HepG2 (cell line): ENCODE results near the gene CTDSP1. TPM values are rescaled to one million over a fixed set of nuclear protein-coding genes. Genes with fewer than 3 reads are reported as not detected.
A peak's percentile ranks its signal among the peaks of the same experiment; 100 is the strongest.

Source experiments
- AGO1 ChIP-seq: fragments of 200-400 bp; formaldehyde crosslinking; IDR thresholded peaks from 2 replicates; pipeline ENCODE4 v1.6.1; 2017; ENCODE audit warnings: mild to moderate bottlenecking, low read depth, low read length, moderate library complexity; ENCODE audit not compliant: poor library complexity, severe bottlenecking
- BRCA1 ChIP-seq: sonication (generic); formaldehyde crosslinking; IDR thresholded peaks from 2 replicates; pipeline ENCODE4 v1.4.0; 2020; ENCODE audit warnings: missing genetic modification reagents
- EZH2 ChIP-seq: conservative IDR thresholded peaks from 2 replicates; pipeline ENCODE4 v1.6.1; 2012; ENCODE audit warnings: mild to moderate bottlenecking, low read depth, low read length, moderate library complexity
- FOSL2 ChIP-seq: sonication (generic); formaldehyde crosslinking; IDR thresholded peaks from 2 replicates; pipeline ENCODE4 v1.4.0; 2020; ENCODE audit warnings: missing genetic modification reagents
- HMG20A ChIP-seq: IDR thresholded peaks from 2 replicates; pipeline ENCODE4 v1.6.1; 2016; ENCODE audit warnings: borderline replicate concordance
- JUND ChIP-seq: sonication (generic); formaldehyde crosslinking; IDR thresholded peaks from 2 replicates; pipeline ENCODE4 v1.8.0; 2022; ENCODE audit warnings: mild to moderate bottlenecking, missing genetic modification reagents
- MTF1 ChIP-seq: sonication (generic); formaldehyde crosslinking; IDR thresholded peaks from 2 replicates; pipeline ENCODE4 v1.5.0; 2020; ENCODE audit warnings: missing genetic modification reagents
- PHF21A ChIP-seq: sonication (generic); formaldehyde crosslinking; IDR thresholded peaks from 2 replicates; pipeline ENCODE4 v1.5.0; 2020; ENCODE audit warnings: mild to moderate bottlenecking, missing genetic modification reagents
- POLR2G ChIP-seq: fragments of 200-400 bp; formaldehyde crosslinking; IDR thresholded peaks from 2 replicates; pipeline ENCODE4 v1.6.1; 2018; ENCODE audit warnings: mild to moderate bottlenecking, low read depth, low read length, moderate library complexity
- ZBTB7A ChIP-seq: sonication (generic); formaldehyde crosslinking; IDR thresholded peaks from 2 replicates; pipeline ENCODE4 v1.8.0; 2022; ENCODE audit warnings: mild to moderate bottlenecking, missing genetic modification reagents
- ZKSCAN1 ChIP-seq: fragments of 150-350 bp; IDR thresholded peaks from 2 replicates; pipeline ENCODE4 v1.6.1; 2014; ENCODE audit warnings: low read length
- ZNF367 ChIP-seq: sonication (generic); formaldehyde crosslinking; IDR thresholded peaks from 2 replicates; pipeline ENCODE4 v1.4.0; 2020; ENCODE audit warnings: missing genetic modification reagents, borderline replicate concordance
- ZNF550 ChIP-seq: sonication (generic); formaldehyde crosslinking; IDR thresholded peaks from 2 replicates; pipeline ENCODE4 v1.4.0; 2020; ENCODE audit warnings: mild to moderate bottlenecking, missing genetic modification reagents, borderline replicate concordance
- ZNF562 ChIP-seq: sonication (generic); formaldehyde crosslinking; IDR thresholded peaks from 2 replicates; pipeline ENCODE4 v1.8.0; 2022; ENCODE audit warnings: missing genetic modification reagents, borderline replicate concordance
- ZNF713 ChIP-seq: sonication (generic); formaldehyde crosslinking; IDR thresholded peaks from 2 replicates; pipeline ENCODE4 v1.4.0; 2020; ENCODE audit warnings: mild to moderate bottlenecking, missing genetic modification reagents
- ZNF775 ChIP-seq: sonication (generic); formaldehyde crosslinking; IDR thresholded peaks from 2 replicates; pipeline ENCODE4 v1.4.0; 2020; ENCODE audit warnings: missing genetic modification reagents, mild to moderate bottlenecking, moderate library complexity, borderline replicate concordance
- ZNF790 ChIP-seq: sonication (generic); formaldehyde crosslinking; IDR thresholded peaks from 2 replicates; pipeline ENCODE4 v1.8.0; 2022; ENCODE audit warnings: missing genetic modification reagents, mild to moderate bottlenecking, borderline replicate concordance
- polyA plus RNA-seq, 8 experiments: library from polyadenylated mRNA; depleted of rRNA in 3 of 8; stranded (reverse) in 7 of 8; unstranded in 1 of 8; fragments of >200 nt; fragmentation: Illumina TruSeq in 4 of 8; extraction: Trizol in 4 of 8; gene quantifications; 2 replicates each; pipeline versions ENCODE4 v1.2.1 to v1.2.3, GENCODE V29; 2011 to 2016; ENCODE audit warnings: low read depth in 4 of 8, missing spikeins in 1 of 8, mixed read lengths in 1 of 8; ENCODE audit not compliant: insufficient read depth in 1 of 8
- total RNA-seq, 5 experiments: library from RNA; depleted of rRNA; stranded (reverse); fragments of >200 nt; fragmentation: Illumina TruSeq; extraction: Trizol; gene quantifications; 2 replicates each; pipeline ENCODE4 v1.2.3, GENCODE V29; 2016; ENCODE audit warnings: low read depth in 1 of 5
- TF ChIP-seq, protein P1 (sequence below): sonication (generic); formaldehyde crosslinking; IDR thresholded peaks from 2 replicates; pipeline ENCODE4 v1.4.0; 2020; ENCODE audit warnings: missing genetic modification reagents
- TF ChIP-seq, protein P2 (sequence below): sonication (generic); formaldehyde crosslinking; IDR thresholded peaks from 2 replicates; pipeline ENCODE4 v1.4.0; 2020; ENCODE audit warnings: missing genetic modification reagents
- TF ChIP-seq, protein P3 (sequence below): sonication (generic); formaldehyde crosslinking; IDR thresholded peaks from 2 replicates; pipeline ENCODE4 v1.5.1; 2020; ENCODE audit warnings: missing genetic modification reagents, mild to moderate bottlenecking, borderline replicate concordance
- TF ChIP-seq, protein P4 (sequence below): sonication (generic); formaldehyde crosslinking; IDR thresholded peaks from 2 replicates; pipeline ENCODE4 v1.5.1; 2020; ENCODE audit warnings: mild to moderate bottlenecking, missing genetic modification reagents

The CTDSP1 gene
- total and polyA plus RNA-seq, 2 of the 13 experiments (the other 11 are each of a cell fraction or from before 2014, with no cell fraction given), result 91.0 to 268 TPM

DNA sequence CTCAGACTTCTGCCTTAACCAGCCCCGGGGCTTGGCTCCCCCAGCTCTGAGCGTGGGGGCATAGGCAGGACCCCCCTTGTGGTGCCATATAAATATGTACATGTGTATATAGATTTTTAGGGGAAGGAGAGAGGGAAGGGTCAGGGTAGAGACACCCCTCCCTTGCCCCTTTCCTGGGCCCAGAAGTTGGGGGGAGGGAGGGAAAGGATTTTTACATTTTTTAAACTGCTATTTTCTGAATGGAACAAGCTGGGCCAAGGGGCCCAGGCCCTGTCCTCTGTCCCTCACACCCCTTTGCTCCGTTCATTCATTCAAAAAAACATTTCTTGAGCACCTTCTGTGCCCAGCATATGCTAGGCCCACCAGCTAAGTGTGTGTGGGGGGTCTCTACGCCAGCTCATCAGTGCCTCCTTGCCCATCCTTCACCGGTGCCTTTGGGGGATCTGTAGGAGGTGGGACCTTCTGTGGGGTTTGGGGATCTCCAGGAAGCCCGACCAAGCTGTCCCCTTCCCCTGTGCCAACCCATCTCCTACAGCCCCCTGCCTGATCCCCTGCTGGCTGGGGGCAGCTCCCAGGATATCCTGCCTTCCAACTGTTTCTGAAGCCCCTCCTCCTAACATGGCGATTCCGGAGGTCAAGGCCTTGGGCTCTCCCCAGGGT is 5.5 kb downstream of the CTDSP1 start (continued):
- TF ChIP-seq ZNF775 (CRISPR knock-in tag) (no peak), JUND (CRISPR knock-in tag) (0 out of 2 replicates have a peak, but pooled peaks have one; percentile 11), BRCA1 (CRISPR knock-in tag) (no peak), HMG20A (CRISPR knock-in tag) (no peak), FOSL2 (CRISPR knock-in tag) (peak; percentile 8; the same call in 1 of the 2 replicates), EZH2 (no peak), AGO1 (no peak), POLR2G (peak; percentile 33), ZNF367 (no peak), PHF21A (CRISPR knock-in tag) (no peak; the same call in 1 of the 2 replicates), ZNF713 (CRISPR knock-in tag) (peak; percentile 66; the same call in 1 of the 2 replicates), MTF1 (no peak), ZNF562 (CRISPR knock-in tag) (no peak), ZBTB7A (CRISPR knock-in tag) (peak; percentile 74; the same call in 1 of the 2 replicates), ZNF790 (CRISPR knock-in tag) (0 out of 2 replicates have a peak, but pooled peaks have one; percentile 59), ZKSCAN1 (0 out of 2 replicates have a peak, but pooled peaks have one; percentile 12), ZNF550 (no peak)
- TF ChIP-seq, protein P1, sequence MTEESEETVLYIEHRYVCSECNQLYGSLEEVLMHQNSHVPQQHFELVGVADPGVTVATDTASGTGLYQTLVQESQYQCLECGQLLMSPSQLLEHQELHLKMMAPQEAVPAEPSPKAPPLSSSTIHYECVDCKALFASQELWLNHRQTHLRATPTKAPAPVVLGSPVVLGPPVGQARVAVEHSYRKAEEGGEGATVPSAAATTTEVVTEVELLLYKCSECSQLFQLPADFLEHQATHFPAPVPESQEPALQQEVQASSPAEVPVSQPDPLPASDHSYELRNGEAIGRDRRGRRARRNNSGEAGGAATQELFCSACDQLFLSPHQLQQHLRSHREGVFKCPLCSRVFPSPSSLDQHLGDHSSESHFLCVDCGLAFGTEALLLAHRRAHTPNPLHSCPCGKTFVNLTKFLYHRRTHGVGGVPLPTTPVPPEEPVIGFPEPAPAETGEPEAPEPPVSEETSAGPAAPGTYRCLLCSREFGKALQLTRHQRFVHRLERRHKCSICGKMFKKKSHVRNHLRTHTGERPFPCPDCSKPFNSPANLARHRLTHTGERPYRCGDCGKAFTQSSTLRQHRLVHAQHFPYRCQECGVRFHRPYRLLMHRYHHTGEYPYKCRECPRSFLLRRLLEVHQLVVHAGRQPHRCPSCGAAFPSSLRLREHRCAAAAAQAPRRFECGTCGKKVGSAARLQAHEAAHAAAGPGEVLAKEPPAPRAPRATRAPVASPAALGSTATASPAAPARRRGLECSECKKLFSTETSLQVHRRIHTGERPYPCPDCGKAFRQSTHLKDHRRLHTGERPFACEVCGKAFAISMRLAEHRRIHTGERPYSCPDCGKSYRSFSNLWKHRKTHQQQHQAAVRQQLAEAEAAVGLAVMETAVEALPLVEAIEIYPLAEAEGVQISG (CRISPR knock-in tag), result no peak; the same call in 1 of the 2 replicates
- TF ChIP-seq, protein P2, sequence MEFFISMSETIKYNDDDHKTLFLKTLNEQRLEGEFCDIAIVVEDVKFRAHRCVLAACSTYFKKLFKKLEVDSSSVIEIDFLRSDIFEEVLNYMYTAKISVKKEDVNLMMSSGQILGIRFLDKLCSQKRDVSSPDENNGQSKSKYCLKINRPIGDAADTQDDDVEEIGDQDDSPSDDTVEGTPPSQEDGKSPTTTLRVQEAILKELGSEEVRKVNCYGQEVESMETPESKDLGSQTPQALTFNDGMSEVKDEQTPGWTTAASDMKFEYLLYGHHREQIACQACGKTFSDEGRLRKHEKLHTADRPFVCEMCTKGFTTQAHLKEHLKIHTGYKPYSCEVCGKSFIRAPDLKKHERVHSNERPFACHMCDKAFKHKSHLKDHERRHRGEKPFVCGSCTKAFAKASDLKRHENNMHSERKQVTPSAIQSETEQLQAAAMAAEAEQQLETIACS (CRISPR knock-in tag), result no peak
- TF ChIP-seq, protein P3, sequence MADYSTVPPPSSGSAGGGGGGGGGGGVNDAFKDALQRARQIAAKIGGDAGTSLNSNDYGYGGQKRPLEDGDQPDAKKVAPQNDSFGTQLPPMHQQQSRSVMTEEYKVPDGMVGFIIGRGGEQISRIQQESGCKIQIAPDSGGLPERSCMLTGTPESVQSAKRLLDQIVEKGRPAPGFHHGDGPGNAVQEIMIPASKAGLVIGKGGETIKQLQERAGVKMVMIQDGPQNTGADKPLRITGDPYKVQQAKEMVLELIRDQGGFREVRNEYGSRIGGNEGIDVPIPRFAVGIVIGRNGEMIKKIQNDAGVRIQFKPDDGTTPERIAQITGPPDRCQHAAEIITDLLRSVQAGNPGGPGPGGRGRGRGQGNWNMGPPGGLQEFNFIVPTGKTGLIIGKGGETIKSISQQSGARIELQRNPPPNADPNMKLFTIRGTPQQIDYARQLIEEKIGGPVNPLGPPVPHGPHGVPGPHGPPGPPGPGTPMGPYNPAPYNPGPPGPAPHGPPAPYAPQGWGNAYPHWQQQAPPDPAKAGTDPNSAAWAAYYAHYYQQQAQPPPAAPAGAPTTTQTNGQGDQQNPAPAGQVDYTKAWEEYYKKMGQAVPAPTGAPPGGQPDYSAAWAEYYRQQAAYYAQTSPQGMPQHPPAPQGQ (CRISPR knock-in tag), result peak; percentile 91
- TF ChIP-seq, protein P4, sequence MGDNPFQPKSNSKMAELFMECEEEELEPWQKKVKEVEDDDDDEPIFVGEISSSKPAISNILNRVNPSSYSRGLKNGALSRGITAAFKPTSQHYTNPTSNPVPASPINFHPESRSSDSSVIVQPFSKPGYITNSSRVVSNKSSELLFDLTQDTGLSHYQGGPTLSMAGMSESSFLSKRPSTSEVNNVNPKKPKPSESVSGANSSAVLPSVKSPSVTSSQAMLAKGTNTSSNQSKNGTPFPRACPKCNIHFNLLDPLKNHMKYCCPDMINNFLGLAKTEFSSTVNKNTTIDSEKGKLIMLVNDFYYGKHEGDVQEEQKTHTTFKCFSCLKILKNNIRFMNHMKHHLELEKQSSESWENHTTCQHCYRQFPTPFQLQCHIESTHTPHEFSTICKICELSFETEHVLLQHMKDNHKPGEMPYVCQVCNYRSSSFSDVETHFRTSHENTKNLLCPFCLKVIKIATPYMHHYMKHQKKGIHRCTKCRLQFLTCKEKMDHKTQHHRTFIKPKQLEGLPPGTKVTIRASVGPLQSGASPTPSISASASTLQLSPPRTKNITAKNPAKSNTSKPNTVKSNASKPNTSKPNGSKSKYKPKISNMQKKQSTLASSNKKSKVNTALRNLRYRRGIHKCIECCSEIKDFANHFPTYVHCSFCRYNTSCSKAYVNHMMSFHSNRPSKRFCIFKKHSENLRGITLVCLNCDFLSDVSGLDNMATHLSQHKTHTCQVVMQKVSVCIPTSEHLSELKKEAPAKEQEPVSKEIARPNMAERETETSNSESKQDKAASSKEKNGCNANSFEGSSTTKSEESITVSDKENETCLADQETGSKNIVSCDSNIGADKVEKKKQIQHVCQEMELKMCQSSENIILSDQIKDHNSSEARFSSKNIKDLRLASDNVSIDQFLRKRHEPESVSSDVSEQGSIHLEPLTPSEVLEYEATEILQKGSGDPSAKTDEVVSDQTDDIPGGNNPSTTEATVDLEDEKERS (CRISPR knock-in tag), result peak; percentile 21; the same call in 1 of the 2 replicates
